SK-N-SH treated with all-trans-retinoic acid at 6 μM for 48 hours (cell line): ENCODE measurements around the gene TMEM151B.

ENCODE experiments used
- CSDC2 ChIP-seq: fragments of 250-450 bp; sonication (Bioruptor Pico); IDR thresholded peaks from 2 replicates; pipeline ENCODE4 v1.5.0; 2020; ENCODE audit warnings: mild to moderate bottlenecking, moderate library complexity
- ESRRG ChIP-seq: fragments of 250-450 bp; sonication (Bioruptor Pico); IDR thresholded peaks from 2 replicates; pipeline ENCODE4 v1.6.1; 2021; ENCODE audit warnings: mild to moderate bottlenecking
- OSR1 ChIP-seq: fragments of 250-450 bp; sonication (Bioruptor Pico); IDR thresholded peaks from 2 replicates; pipeline ENCODE4 v1.8.0; 2022; ENCODE audit warnings: moderate library complexity, mild to moderate bottlenecking, inconsistent platforms
- RARB ChIP-seq: fragments of 250-450 bp; sonication (Bioruptor Pico); IDR thresholded peaks from 2 replicates; pipeline ENCODE4 v1.8.0; 2021; ENCODE audit warnings: mild to moderate bottlenecking, moderate library complexity
- SNAI2 ChIP-seq: fragments of 250-450 bp; sonication (Bioruptor Pico); IDR thresholded peaks from 2 replicates; pipeline ENCODE4 v1.5.0; 2020; ENCODE audit warnings: mild to moderate bottlenecking, moderate library complexity
- TOX ChIP-seq: fragments of 250-450 bp; sonication (Bioruptor Pico); IDR thresholded peaks from 2 replicates; pipeline ENCODE4 v1.8.0; 2021; ENCODE audit warnings: mild to moderate bottlenecking, moderate library complexity, borderline replicate concordance
- ZFP3 ChIP-seq: fragments of 250-450 bp; sonication (Bioruptor Pico); IDR thresholded peaks from 2 replicates; pipeline ENCODE4 v1.5.0; 2020; ENCODE audit warnings: mild to moderate bottlenecking, moderate library complexity
- ZNF565 ChIP-seq: fragments of 450-650 bp; formaldehyde crosslinking; conservative IDR thresholded peaks from 2 replicates; pipeline ENCODE4 v1.5.0; 2020; ENCODE audit warnings: low read depth, mild to moderate bottlenecking, moderate library complexity
- ZNF8 ChIP-seq: fragments of 450-650 bp; formaldehyde crosslinking; IDR thresholded peaks from 2 replicates; pipeline ENCODE4 v1.5.0; 2020; ENCODE audit warnings: mild to moderate bottlenecking, moderate library complexity
- TF ChIP-seq, protein P1 (sequence below): fragments of 250-450 bp; sonication (Bioruptor Pico); IDR thresholded peaks from 2 replicates; pipeline ENCODE4 v1.8.0; 2020; ENCODE audit warnings: mild to moderate bottlenecking, moderate library complexity, borderline replicate concordance

DNA sequence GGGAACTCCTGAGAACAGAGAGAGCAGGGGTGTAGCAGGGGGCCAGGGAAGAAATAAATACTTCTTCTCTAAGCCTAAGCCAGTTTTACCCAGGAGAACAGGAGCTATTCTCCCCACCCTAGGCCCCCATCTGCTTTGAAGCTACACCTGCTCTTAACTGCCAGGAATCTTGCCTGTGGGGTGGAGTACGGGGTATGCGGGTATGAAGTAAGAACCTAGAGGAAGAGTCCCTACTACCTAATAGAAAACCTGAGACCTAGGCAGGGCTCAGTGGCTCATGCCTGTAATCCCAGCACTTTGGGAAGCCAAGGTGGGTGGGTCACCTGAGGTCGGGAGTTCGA is 45.3 kb upstream of the TMEM151B start:
- TF ChIP-seq SNAI2 (no peak), TOX (CRISPR knock-in tag) (no peak), ZNF8 (no peak), RARB (CRISPR knock-in tag) (no peak), ZFP3 (CRISPR knock-in tag) (no peak), CSDC2 (CRISPR knock-in tag) (no peak), ZNF565 (CRISPR knock-in tag) (no peak), OSR1 (no peak), ESRRG (CRISPR knock-in tag) (no peak)
- TF ChIP-seq, protein P1, sequence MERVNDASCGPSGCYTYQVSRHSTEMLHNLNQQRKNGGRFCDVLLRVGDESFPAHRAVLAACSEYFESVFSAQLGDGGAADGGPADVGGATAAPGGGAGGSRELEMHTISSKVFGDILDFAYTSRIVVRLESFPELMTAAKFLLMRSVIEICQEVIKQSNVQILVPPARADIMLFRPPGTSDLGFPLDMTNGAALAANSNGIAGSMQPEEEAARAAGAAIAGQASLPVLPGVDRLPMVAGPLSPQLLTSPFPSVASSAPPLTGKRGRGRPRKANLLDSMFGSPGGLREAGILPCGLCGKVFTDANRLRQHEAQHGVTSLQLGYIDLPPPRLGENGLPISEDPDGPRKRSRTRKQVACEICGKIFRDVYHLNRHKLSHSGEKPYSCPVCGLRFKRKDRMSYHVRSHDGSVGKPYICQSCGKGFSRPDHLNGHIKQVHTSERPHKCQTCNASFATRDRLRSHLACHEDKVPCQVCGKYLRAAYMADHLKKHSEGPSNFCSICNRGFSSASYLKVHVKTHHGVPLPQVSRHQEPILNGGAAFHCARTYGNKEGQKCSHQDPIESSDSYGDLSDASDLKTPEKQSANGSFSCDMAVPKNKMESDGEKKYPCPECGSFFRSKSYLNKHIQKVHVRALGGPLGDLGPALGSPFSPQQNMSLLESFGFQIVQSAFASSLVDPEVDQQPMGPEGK (CRISPR knock-in tag) = no peak
